Measurements from ENCODE around the gene CASZ1. TPM values are rescaled to one million over a fixed set of nuclear protein-coding genes. Genes with fewer than 3 reads are reported as not detected.

Gene CASZ1
- total and polyA plus RNA-seq, 2 experiments from 2014 or later: 6.2 to 6.7 TPM

DNA sequence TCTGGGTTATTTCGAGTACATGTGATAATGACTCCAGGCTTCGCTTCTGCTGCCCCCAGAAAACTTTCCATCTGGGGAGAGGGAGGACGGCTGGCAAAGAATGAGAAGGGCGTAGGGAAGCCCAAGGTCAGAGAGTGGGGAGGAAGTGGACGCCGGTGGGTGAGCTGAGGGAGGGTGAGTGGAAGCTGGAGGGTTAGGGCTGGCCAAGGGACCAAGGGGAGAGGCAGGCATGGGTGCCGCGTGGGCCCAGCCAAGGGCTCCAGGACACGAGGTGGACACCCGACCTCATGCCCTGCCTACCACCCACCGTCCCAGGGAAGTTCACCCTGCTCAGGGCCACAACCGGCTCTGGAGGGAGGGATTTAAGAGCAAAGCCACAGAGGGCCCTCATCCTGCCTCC lies 75.8 kb downstream of the CASZ1 start:
- TF ChIP-seq NANOG (IDR thresholded peaks at IDR 0.05; ENCODE audit: borderline replicate concordance): no peak
- TF ChIP-seq STAT1 (IDR thresholded peaks at IDR 0.05; ENCODE audit: unreplicated experiment): no peak
- TF ChIP-seq CREB1 (CRISPR knock-in tag; IDR thresholded peaks at IDR 0.05; ENCODE audit: low read depth): no peak
- TF ChIP-seq, protein P1, sequence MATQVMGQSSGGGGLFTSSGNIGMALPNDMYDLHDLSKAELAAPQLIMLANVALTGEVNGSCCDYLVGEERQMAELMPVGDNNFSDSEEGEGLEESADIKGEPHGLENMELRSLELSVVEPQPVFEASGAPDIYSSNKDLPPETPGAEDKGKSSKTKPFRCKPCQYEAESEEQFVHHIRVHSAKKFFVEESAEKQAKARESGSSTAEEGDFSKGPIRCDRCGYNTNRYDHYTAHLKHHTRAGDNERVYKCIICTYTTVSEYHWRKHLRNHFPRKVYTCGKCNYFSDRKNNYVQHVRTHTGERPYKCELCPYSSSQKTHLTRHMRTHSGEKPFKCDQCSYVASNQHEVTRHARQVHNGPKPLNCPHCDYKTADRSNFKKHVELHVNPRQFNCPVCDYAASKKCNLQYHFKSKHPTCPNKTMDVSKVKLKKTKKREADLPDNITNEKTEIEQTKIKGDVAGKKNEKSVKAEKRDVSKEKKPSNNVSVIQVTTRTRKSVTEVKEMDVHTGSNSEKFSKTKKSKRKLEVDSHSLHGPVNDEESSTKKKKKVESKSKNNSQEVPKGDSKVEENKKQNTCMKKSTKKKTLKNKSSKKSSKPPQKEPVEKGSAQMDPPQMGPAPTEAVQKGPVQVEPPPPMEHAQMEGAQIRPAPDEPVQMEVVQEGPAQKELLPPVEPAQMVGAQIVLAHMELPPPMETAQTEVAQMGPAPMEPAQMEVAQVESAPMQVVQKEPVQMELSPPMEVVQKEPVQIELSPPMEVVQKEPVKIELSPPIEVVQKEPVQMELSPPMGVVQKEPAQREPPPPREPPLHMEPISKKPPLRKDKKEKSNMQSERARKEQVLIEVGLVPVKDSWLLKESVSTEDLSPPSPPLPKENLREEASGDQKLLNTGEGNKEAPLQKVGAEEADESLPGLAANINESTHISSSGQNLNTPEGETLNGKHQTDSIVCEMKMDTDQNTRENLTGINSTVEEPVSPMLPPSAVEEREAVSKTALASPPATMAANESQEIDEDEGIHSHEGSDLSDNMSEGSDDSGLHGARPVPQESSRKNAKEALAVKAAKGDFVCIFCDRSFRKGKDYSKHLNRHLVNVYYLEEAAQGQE (IDR thresholded peaks at IDR 0.05; ENCODE audit: unreplicated experiment): no peak
- TF ChIP-seq ZNF331 (CRISPR knock-in tag; IDR thresholded peaks at IDR 0.05; ENCODE audit: low read depth): no peak
- no peak for TF ChIP-seq EZH2 (IDR thresholded peaks at IDR 0.05; ENCODE audit: low read depth, unreplicated experiment)
- no peak for TF ChIP-seq POLR2AphosphoS5 (IDR thresholded peaks at IDR 0.05; ENCODE audit: low read depth)
- no peak for TF ChIP-seq EZH2phosphoT487 (IDR thresholded peaks at IDR 0.05; ENCODE audit: unreplicated experiment)
- TF ChIP-seq, protein P2, sequence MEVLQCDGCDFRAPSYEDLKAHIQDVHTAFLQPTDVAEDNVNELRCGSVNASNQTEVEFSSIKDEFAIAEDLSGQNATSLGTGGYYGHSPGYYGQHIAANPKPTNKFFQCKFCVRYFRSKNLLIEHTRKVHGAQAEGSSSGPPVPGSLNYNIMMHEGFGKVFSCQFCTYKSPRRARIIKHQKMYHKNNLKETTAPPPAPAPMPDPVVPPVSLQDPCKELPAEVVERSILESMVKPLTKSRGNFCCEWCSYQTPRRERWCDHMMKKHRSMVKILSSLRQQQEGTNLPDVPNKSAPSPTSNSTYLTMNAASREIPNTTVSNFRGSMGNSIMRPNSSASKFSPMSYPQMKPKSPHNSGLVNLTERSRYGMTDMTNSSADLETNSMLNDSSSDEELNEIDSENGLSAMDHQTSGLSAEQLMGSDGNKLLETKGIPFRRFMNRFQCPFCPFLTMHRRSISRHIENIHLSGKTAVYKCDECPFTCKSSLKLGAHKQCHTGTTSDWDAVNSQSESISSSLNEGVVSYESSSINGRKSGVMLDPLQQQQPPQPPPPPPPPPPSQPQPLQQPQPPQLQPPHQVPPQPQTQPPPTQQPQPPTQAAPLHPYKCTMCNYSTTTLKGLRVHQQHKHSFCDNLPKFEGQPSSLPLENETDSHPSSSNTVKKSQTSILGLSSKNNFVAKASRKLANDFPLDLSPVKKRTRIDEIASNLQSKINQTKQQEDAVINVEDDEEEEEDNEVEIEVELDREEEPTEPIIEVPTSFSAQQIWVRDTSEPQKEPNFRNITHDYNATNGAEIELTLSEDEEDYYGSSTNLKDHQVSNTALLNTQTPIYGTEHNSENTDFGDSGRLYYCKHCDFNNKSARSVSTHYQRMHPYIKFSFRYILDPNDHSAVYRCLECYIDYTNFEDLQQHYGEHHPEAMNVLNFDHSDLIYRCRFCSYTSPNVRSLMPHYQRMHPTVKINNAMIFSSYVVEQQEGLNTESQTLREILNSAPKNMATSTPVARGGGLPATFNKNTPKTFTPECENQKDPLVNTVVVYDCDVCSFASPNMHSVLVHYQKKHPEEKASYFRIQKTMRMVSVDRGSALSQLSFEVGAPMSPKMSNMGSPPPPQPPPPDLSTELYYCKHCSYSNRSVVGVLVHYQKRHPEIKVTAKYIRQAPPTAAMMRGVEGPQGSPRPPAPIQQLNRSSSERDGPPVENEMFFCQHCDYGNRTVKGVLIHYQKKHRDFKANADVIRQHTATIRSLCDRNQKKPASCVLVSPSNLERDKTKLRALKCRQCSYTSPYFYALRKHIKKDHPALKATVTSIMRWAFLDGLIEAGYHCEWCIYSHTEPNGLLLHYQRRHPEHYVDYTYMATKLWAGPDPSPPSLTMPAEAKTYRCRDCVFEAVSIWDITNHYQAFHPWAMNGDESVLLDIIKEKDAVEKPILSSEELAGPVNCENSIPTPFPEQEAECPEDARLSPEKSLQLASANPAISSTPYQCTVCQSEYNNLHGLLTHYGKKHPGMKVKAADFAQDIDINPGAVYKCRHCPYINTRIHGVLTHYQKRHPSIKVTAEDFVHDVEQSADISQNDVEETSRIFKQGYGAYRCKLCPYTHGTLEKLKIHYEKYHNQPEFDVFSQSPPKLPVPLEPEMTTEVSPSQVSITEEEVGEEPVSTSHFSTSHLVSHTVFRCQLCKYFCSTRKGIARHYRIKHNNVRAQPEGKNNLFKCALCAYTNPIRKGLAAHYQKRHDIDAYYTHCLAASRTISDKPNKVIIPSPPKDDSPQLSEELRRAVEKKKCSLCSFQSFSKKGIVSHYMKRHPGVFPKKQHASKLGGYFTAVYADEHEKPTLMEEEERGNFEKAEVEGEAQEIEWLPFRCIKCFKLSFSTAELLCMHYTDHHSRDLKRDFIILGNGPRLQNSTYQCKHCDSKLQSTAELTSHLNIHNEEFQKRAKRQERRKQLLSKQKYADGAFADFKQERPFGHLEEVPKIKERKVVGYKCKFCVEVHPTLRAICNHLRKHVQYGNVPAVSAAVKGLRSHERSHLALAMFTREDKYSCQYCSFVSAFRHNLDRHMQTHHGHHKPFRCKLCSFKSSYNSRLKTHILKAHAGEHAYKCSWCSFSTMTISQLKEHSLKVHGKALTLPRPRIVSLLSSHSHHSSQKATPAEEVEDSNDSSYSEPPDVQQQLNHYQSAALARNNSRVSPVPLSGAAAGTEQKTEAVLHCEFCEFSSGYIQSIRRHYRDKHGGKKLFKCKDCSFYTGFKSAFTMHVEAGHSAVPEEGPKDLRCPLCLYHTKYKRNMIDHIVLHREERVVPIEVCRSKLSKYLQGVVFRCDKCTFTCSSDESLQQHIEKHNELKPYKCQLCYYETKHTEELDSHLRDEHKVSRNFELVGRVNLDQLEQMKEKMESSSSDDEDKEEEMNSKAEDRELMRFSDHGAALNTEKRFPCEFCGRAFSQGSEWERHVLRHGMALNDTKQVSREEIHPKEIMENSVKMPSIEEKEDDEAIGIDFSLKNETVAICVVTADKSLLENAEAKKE (CRISPR knock-in tag; IDR thresholded peaks at IDR 0.05): no peak
- no peak for TF ChIP-seq ZNF114 (CRISPR knock-in tag; IDR thresholded peaks at IDR 0.05)
- H3K27ac ChIP-seq (ENCODE audit: low read depth): no peak overlapping the region
- no peak overlapping the region for H3K4me3 ChIP-seq
- H3K9me2 ChIP-seq (ENCODE audit: insufficient read depth): no peaks in the 10 kb centered on the region
- DNase-seq (ENCODE audit: low spot score) (no peak), ATAC-seq (no peak)
- H3K27me3 Mint-ChIP-seq (ENCODE audit: insufficient read depth, low read depth, poor library complexity): peaks cover under 1% of the 10 kb centered on the region
- H4K20me1 ChIP-seq (replicated peaks; ENCODE audit: insufficient read depth): no peaks in the 10 kb centered on the region; the same call in 1 of the 2 replicates
- no peak overlapping the region for H3K4me2 ChIP-seq
- H3F3A ChIP-seq (replicated peaks; ENCODE audit: low read depth): 0 out of 2 replicates have a peak, but pooled peaks cover 5% of the 10 kb centered on the region
- no peak overlapping the region for H3K4me3 Mint-ChIP-seq
- H3K27me3 ChIP-seq (ENCODE audit: insufficient read depth): no peaks in the 10 kb centered on the region
- H2AFZ ChIP-seq: no peak overlapping the region
- peaks cover 13% of the 10 kb centered on the region; the same call in 1 of the 2 replicates for H3K4me1 ChIP-seq (ENCODE audit: insufficient read depth)
- no peaks in the 10 kb centered on the region for H3K36me3 ChIP-seq (ENCODE audit: insufficient read depth)
- H3K27ac Mint-ChIP-seq: no peak overlapping the region
- H3K9me3 Mint-ChIP-seq: no peaks in the 10 kb centered on the region
- H3K4me1 Mint-ChIP-seq: peaks cover 41% of the 10 kb centered on the region
- H3K79me2 ChIP-seq (replicated peaks; ENCODE audit: insufficient read depth): no peaks in the 10 kb centered on the region
- no peaks in the 10 kb centered on the region for H3K36me3 Mint-ChIP-seq (ENCODE audit: low read depth)
